ENCODE results near the gene ESCO1. TPM values are rescaled to one million over a fixed set of nuclear protein-coding genes. Genes with fewer than 3 reads are reported as not detected.
"Not testable (repeated sequence)": the region's sequence is repeated elsewhere in the genome, so short reads cannot be mapped to it uniquely, and the experiment has no call there.

ESCO1 gene
- total and polyA plus RNA-seq, 11 donors = 7.0 to 11.1 (median 9.1) TPM

GRCh38 chr18:21634588-21635199 lies 34.2 kb upstream of the ESCO1 start:
- Histone ChIP-seq H3K27me3 (no peaks in the 10 kb centered on the region), H3K4me1 (no peaks in the 10 kb centered on the region), H3K36me3 (peaks cover 0 to 43% (median 27%) of the 10 kb centered on the region in 9 donors), H3K9me3 (no peaks in the 10 kb centered on the region), H3K4me3 (no peak overlapping the region), H3K27ac (no peak overlapping the region)
- TF ChIP-seq CTCF (IDR thresholded peaks at IDR 0.05) = no peak
- no peak for TF ChIP-seq POLR2A (IDR thresholded peaks at IDR 0.05)
- intact Hi-C loops (cut with DNase I) = loop anchor here in 1 of 10 donors (10.0 kb wide), 1 partner anchor 50 kb away; no protein-coding TSS in a partner anchor
- DNase-seq (no peak), ATAC-seq (no peak)
- WGBS, 4 donors = 83 to 89% (median 87%) methylated on average over 4 of the region's 4 CpGs

GRCh38 chr18:21632393-21632792 lies 31.9 kb upstream of the ESCO1 start:
- Histone ChIP-seq H3K4me1 (peaks cover 0 to 4% (median 0%) of the 10 kb centered on the region in 12 donors), H3K27ac (no peak overlapping the region), H3K36me3 (peaks cover 0 to 64% (median 48%) of the 10 kb centered on the region in 9 donors), H3K9me3 (no peaks in the 10 kb centered on the region), H3K27me3 (no peaks in the 10 kb centered on the region), H3K4me3 (no peak overlapping the region)
- DNase-seq (no peak), ATAC-seq (no peak)
- intact Hi-C loops (cut with DNase I) = loop anchor here in 1 of 10 donors (10.0 kb wide), 1 partner anchor 52 kb away; no protein-coding TSS in a partner anchor
- peak in 1 of 12 donors; percentile 8 for TF ChIP-seq CTCF (IDR thresholded peaks at IDR 0.05)
- no peak for TF ChIP-seq POLR2A (IDR thresholded peaks at IDR 0.05)
- WGBS, 4 donors = 89 to 100% (median 96%) methylated on average over 1 of the region's 1 CpG

GRCh38 chr18:21629089-21629832 lies 28.8 kb upstream of the ESCO1 start:
- DNase-seq (no peak), ATAC-seq (no peak)
- H3K9me3 ChIP-seq = no peaks in the 10 kb centered on the region
- no peak overlapping the region for H3K4me3 ChIP-seq
- intact Hi-C loops (cut with DNase I) = no loop called here
- no peak overlapping the region for H3K27ac ChIP-seq
- TF ChIP-seq CTCF (IDR thresholded peaks at IDR 0.05) (no peak), POLR2A (IDR thresholded peaks at IDR 0.05) (no peak)
- 77 to 84% (median 82%) methylated on average over 9 of the region's 9 CpGs for WGBS, 4 donors
- H3K27me3 ChIP-seq = no peaks in the 10 kb centered on the region
- peaks cover 0 to 4% (median 0%) of the 10 kb centered on the region in 12 donors for H3K4me1 ChIP-seq
- peaks cover 0 to 94% (median 79%) of the 10 kb centered on the region in 9 donors for H3K36me3 ChIP-seq

- DNase-seq = peak in 1 of 5 donors; percentile 41
- H3K9me3 ChIP-seq; H3K4me3 ChIP-seq; intact Hi-C loops (cut with DNase I); H3K27me3 ChIP-seq: not testable (repeated sequence)
- 71 to 74% (median 73%) methylated on average over 9 of the region's 9 CpGs for WGBS, 4 donors
- peak in 3 of 4 donors; percentile 33 to 69 (median 56) for ATAC-seq
- Histone ChIP-seq H3K27ac (peak overlapping the region in 2 of 12 donors; percentile 7 to 41), H3K36me3 (peaks cover 0 to 71% (median 47%) of the 10 kb centered on the region in 9 donors), H3K4me1 (peaks cover 0 to 11% (median 0%) of the 10 kb centered on the region in 12 donors)
Observed at GRCh38 chr18:21621640-21622039, 21.1 kb upstream of the ESCO1 start.
